DMS79 treated with DMSO at 0.1 percent for 48 hours (cell line): ENCODE results near the gene SUPT4H1.

ENCODE experiments used
- DNase-seq: peaks from one replicate; lab custom pipeline; 2025; lab: John Stamatoyannopoulos, UW

Gene SUPT4H1

GRCh38 chr17:58329035-58329809 is 22.8 kb downstream of the SUPT4H1 start:
- DNase-seq = no peak

- DNase-seq = no peak
These were observed 23.6 kb downstream of the SUPT4H1 start, which contains the start of gene TSPOAP1 for GRCh38 chr17:58328195-58329034. TSPOAP1 (minus strand) TSS chr17:58328795; CDS start chr17:58327920, 875 bp downstream.

- no peak for DNase-seq
These were observed 24.4 kb downstream of the SUPT4H1 start for GRCh38 chr17:58327363-58328194.

GRCh38 chr17:58326609-58327362 is 25.2 kb downstream of the SUPT4H1 start:
- no peak for DNase-seq

- DNase-seq = no peak
These were observed 26.0 kb downstream of the SUPT4H1 start for GRCh38 chr17:58325976-58326468.

GRCh38 chr17:58325289-58325726 is 26.7 kb downstream of the SUPT4H1 start:
- peak; percentile 12 for DNase-seq

- peak; percentile 25 for DNase-seq
These were observed 27.4 kb downstream of the SUPT4H1 start for GRCh38 chr17:58324409-58325288.

GRCh38 chr17:58324056-58324408 is 28.0 kb downstream of the SUPT4H1 start:
- no peak for DNase-seq

- no peak for DNase-seq
These were observed 28.5 kb downstream of the SUPT4H1 start for GRCh38 chr17:58323366-58324055.

GRCh38 chr17:58322581-58323185 is 29.3 kb downstream of the SUPT4H1 start:
- no peak for DNase-seq

GRCh38 chr17:58321571-58322525 is 30.2 kb downstream of the SUPT4H1 start:
- DNase-seq = no peak

GRCh38 chr17:58320570-58321323 is 31.3 kb downstream of the SUPT4H1 start:
- DNase-seq = no peak

GRCh38 chr17:58320163-58320558 is 31.8 kb downstream of the SUPT4H1 start:
- DNase-seq = no peak

- no peak for DNase-seq
These were observed 32.5 kb downstream of the SUPT4H1 start for GRCh38 chr17:58319173-58320162.

- DNase-seq = no peak
These were observed 33.3 kb downstream of the SUPT4H1 start for GRCh38 chr17:58318627-58319172.

- no peak for DNase-seq
These were observed 33.9 kb downstream of the SUPT4H1 start for GRCh38 chr17:58318065-58318481.
